ENCODE measurements around the gene SLC39A8. TPM values are rescaled to one million over a fixed set of nuclear protein-coding genes. Genes with fewer than 3 reads are reported as not detected.

SLC39A8 gene
- total and polyA plus RNA-seq, 9 of the 15 experiments (the other 6 are each of a cell fraction or from before 2014, with no cell fraction given): 8.2 to 30.3 (median 25.0) TPM

GRCh38 chr4:102299354-102300107 is 45.8 kb downstream of the SLC39A8 start:
- Histone ChIP-seq H3K4me3 (no peak overlapping the region), H3K27ac (ENCODE audit: extremely low read depth, low read depth, low read length) (no peak overlapping the region), H3K9ac (ENCODE audit: insufficient read depth in 1 of 2, low read depth in 2 of 2, low read length in 2 of 2) (no peak overlapping the region), H3K4me1 (replicated peaks in 1 of 2; ENCODE audit: control insufficient read depth in 2 of 2, insufficient read depth in 2 of 2, low read length in 2 of 2) (peaks cover 0 to 2% of the 10 kb centered on the region in 2 experiments; a peak in 3 of 5 replicates), H3K4me2 (ENCODE audit: insufficient read depth, low read length) (no peak overlapping the region), H3K9me3 (replicated peaks; ENCODE audit: control insufficient read depth, insufficient read depth, low read depth, low read length) (no peaks in the 10 kb centered on the region), H2AFZ (ENCODE audit: low read depth, low read length) (0 out of 2 replicates have a peak overlapping the region, but pooled peaks have one; percentile 11), H3K36me3 (ENCODE audit: control insufficient read depth, insufficient read depth, low read length) (no peaks in the 10 kb centered on the region; the same call in 2 of the 3 replicates), H3K9me1 (ENCODE audit: control insufficient read depth, insufficient read depth, low read length) (no peaks in the 10 kb centered on the region), H3K27me3 (ENCODE audit: control insufficient read depth in 2 of 2, insufficient read depth in 2 of 2, low read length in 2 of 2) (no peaks in the 10 kb centered on the region), H3K79me2 (ENCODE audit: control insufficient read depth, insufficient read depth, low read length) (no peaks in the 10 kb centered on the region), H4K20me1 (replicated peaks; ENCODE audit: control insufficient read depth, insufficient read depth, low read length) (no peaks in the 10 kb centered on the region)
- peak; percentile 100 for ATAC-seq
- FAIRE-seq: peak; percentile 93
- BruUV-seq (replicated peaks): no TSS peak
- in situ Hi-C loops (cut with MboI): no loop called here
- 2% methylated on average over 4 of the region's 4 CpGs for WGBS (ENCODE audit: insufficient coverage, low coverage, missing lambda C conversion rate)
- intact Hi-C loops (cut with micrococcal nuclease): loop anchor here (1.0 kb wide), 1 partner anchor 42 kb away; no protein-coding TSS in a partner anchor
- CTCF ChIA-PET (ENCODE audit: low intra/inter-chr PET ratio): no interaction called here
- POLR2A ChIA-PET: interaction anchor here (0.8 kb wide), 1 partner anchor 8 kb away, joined by 3 read pairs; no protein-coding TSS in a partner anchor
- peak; percentile 59 to 79 (median 69) for DNase-seq (ENCODE audit: extremely low read depth in 1 of 4, low spot score in 3 of 4)
- TF ChIP-seq RCOR1 (IDR thresholded peaks at IDR 0.05; ENCODE audit: borderline replicate concordance in 1 of 2, low read depth in 2 of 2, low read length in 2 of 2): peak in 1 of 2 experiments; percentile 45; a peak in 1 of 4 replicates
- TF ChIP-seq GTF2E2 (tag; IDR thresholded peaks at IDR 0.05): no peak
- peak; percentile 79 for TF ChIP-seq MEIS2 (IDR thresholded peaks at IDR 0.05; ENCODE audit: partially characterized antibody)
- TF ChIP-seq REST (IDR thresholded peaks at IDR 0.05; ENCODE audit: borderline replicate concordance): peak; percentile 31; the same call in 1 of the 2 replicates
- no peak for TF ChIP-seq REST (CRISPR knock-in tag; IDR thresholded peaks at IDR 0.05; ENCODE audit: low read depth)
- no peak for TF ChIP-seq ZNF511 (CRISPR knock-in tag; IDR thresholded peaks at IDR 0.05)
- peak in 1 of 2 experiments; percentile 52; a peak in 2 of 4 replicates for TF ChIP-seq FOXK2 (conservative IDR thresholded peaks at IDR 0.05 in 1 of 2, IDR thresholded peaks at IDR 0.05 in 1 of 2; ENCODE audit: low read depth in 2 of 2)
- no peak for TF ChIP-seq ADNP (tag; IDR thresholded peaks at IDR 0.05)
- TF ChIP-seq SOX6 (IDR thresholded peaks at IDR 0.05): peak; percentile 50
- TF ChIP-seq TEAD1 (CRISPR knock-in tag; IDR thresholded peaks at IDR 0.05): peak in 1 of 2 experiments; percentile 34; a peak in 1 of 4 replicates
- TF ChIP-seq TEAD4 (IDR thresholded peaks at IDR 0.05; ENCODE audit: low read length): peak; percentile 67
- TF ChIP-seq TEAD4 (CRISPR knock-in tag; IDR thresholded peaks at IDR 0.05; ENCODE audit: borderline replicate concordance): no peak
- TF ChIP-seq SMC3 (conservative IDR thresholded peaks at IDR 0.05; ENCODE audit: insufficient read depth, low read depth, low read length): peak; percentile 37; the same call in 1 of the 2 replicates
